Effector memory CD4-positive, alpha-beta T cell (primary cell): ENCODE data around the gene CDH4.

Experiments
- DNase-seq, 3 donors: peaks; one replicate each; pipeline ENCODE4 v3.0.0-alpha.2; 2020
- H3K27ac ChIP-seq: 2 replicates; pipeline ENCODE4 v1.7.0; 2013; ENCODE audit warnings: mild to moderate bottlenecking, low read length, moderate library complexity; ENCODE audit not compliant: insufficient read depth, poor library complexity, severe bottlenecking
- H3K27me3 ChIP-seq: replicated peaks from 2 replicates; pipeline ENCODE4 v1.7.0; 2013; ENCODE audit warnings: mild to moderate bottlenecking, low read length; ENCODE audit not compliant: insufficient read depth, control insufficient read depth, poor library complexity, severe bottlenecking
- H3K36me3 ChIP-seq: 2 replicates; pipeline ENCODE4 v1.7.0; 2013; ENCODE audit warnings: mild to moderate bottlenecking, low read length, moderate library complexity; ENCODE audit not compliant: control insufficient read depth, insufficient read depth
- H3K4me1 ChIP-seq: 2 replicates; pipeline ENCODE4 v1.7.0; 2013; ENCODE audit warnings: low read length, mild to moderate bottlenecking; ENCODE audit not compliant: control insufficient read depth, insufficient read depth, poor library complexity, severe bottlenecking
- H3K4me3 ChIP-seq: 2 replicates; pipeline ENCODE4 v1.7.0; 2013; ENCODE audit warnings: low read length, low read depth, mild to moderate bottlenecking; ENCODE audit not compliant: insufficient read depth, poor library complexity, severe bottlenecking
- H3K9me3 ChIP-seq: 2 replicates; pipeline ENCODE4 v1.7.0; 2013; ENCODE audit warnings: mild to moderate bottlenecking, low read length, moderate library complexity; ENCODE audit not compliant: control insufficient read depth

CDH4 gene

GRCh38 chr20:61684583-61685235, 432.6 kb downstream of the CDH4 start:
- no peak for DNase-seq
- H3K9me3 ChIP-seq = no peaks in the 10 kb centered on the region
- no peaks in the 10 kb centered on the region for H3K36me3 ChIP-seq
- no peaks in the 10 kb centered on the region for H3K27me3 ChIP-seq
- H3K4me3 ChIP-seq = no peak overlapping the region
- H3K27ac ChIP-seq = no peak overlapping the region
- H3K4me1 ChIP-seq = no peaks in the 10 kb centered on the region

- Histone ChIP-seq H3K36me3 (no peaks in the 10 kb centered on the region), H3K9me3 (no peaks in the 10 kb centered on the region), H3K4me1 (no peaks in the 10 kb centered on the region), H3K4me3 (no peak overlapping the region), H3K27ac (no peak overlapping the region), H3K27me3 (no peaks in the 10 kb centered on the region)
- no peak for DNase-seq
Observed at GRCh38 chr20:61685462-61685861, 433.4 kb downstream of the CDH4 start.

- no peak for DNase-seq
- no peak overlapping the region for H3K27ac ChIP-seq
- no peaks in the 10 kb centered on the region for H3K4me1 ChIP-seq
- no peaks in the 10 kb centered on the region for H3K36me3 ChIP-seq
- no peaks in the 10 kb centered on the region for H3K9me3 ChIP-seq
- H3K27me3 ChIP-seq = no peaks in the 10 kb centered on the region
- no peak overlapping the region for H3K4me3 ChIP-seq
Observed at GRCh38 chr20:61686051-61686936, 434.2 kb downstream of the CDH4 start.

GRCh38 chr20:61688411-61688810, 436.4 kb downstream of the CDH4 start:
- no peak overlapping the region for H3K4me3 ChIP-seq
- no peaks in the 10 kb centered on the region for H3K9me3 ChIP-seq
- H3K36me3 ChIP-seq = no peaks in the 10 kb centered on the region
- no peak overlapping the region for H3K27ac ChIP-seq
- no peak for DNase-seq
- no peaks in the 10 kb centered on the region for H3K27me3 ChIP-seq
- H3K4me1 ChIP-seq = no peaks in the 10 kb centered on the region

- H3K27ac ChIP-seq = no peak overlapping the region
- no peak overlapping the region for H3K4me3 ChIP-seq
- no peaks in the 10 kb centered on the region for H3K9me3 ChIP-seq
- no peak for DNase-seq
- no peaks in the 10 kb centered on the region for H3K27me3 ChIP-seq
- H3K36me3 ChIP-seq = no peaks in the 10 kb centered on the region
- H3K4me1 ChIP-seq = no peaks in the 10 kb centered on the region
Observed at GRCh38 chr20:61690150-61690549, 438.1 kb downstream of the CDH4 start.

- no peaks in the 10 kb centered on the region for H3K4me1 ChIP-seq
- no peak overlapping the region for H3K4me3 ChIP-seq
- no peaks in the 10 kb centered on the region for H3K9me3 ChIP-seq
- no peak for DNase-seq
- H3K27ac ChIP-seq = no peak overlapping the region
- H3K36me3 ChIP-seq = no peaks in the 10 kb centered on the region
- no peaks in the 10 kb centered on the region for H3K27me3 ChIP-seq
Observed at GRCh38 chr20:61690993-61691838, 439.2 kb downstream of the CDH4 start.

GRCh38 chr20:61691978-61692377, 439.9 kb downstream of the CDH4 start:
- Histone ChIP-seq H3K36me3 (no peaks in the 10 kb centered on the region), H3K4me3 (no peak overlapping the region), H3K27ac (no peak overlapping the region), H3K4me1 (no peaks in the 10 kb centered on the region), H3K9me3 (no peaks in the 10 kb centered on the region), H3K27me3 (no peaks in the 10 kb centered on the region)
- DNase-seq = no peak

- Histone ChIP-seq H3K9me3 (no peaks in the 10 kb centered on the region), H3K36me3 (no peaks in the 10 kb centered on the region)
Observed at GRCh38 chr20:61692479-61692878, 440.4 kb downstream of the CDH4 start.

GRCh38 chr20:61693055-61693600, 441.1 kb downstream of the CDH4 start:
- no peak overlapping the region for H3K4me3 ChIP-seq
- no peak overlapping the region for H3K27ac ChIP-seq
- no peaks in the 10 kb centered on the region for H3K27me3 ChIP-seq
- DNase-seq = no peak
- H3K36me3 ChIP-seq = no peaks in the 10 kb centered on the region
- no peaks in the 10 kb centered on the region for H3K4me1 ChIP-seq
- no peaks in the 10 kb centered on the region for H3K9me3 ChIP-seq

More at GRCh38 chr20:61692479-61692878, 440.4 kb downstream of the CDH4 start:
- Histone ChIP-seq H3K4me1 (no peaks in the 10 kb centered on the region), H3K27ac (no peak overlapping the region), H3K4me3 (no peak overlapping the region), H3K27me3 (no peaks in the 10 kb centered on the region)
- no peak for DNase-seq
